ENCODE results near the gene COL7A1. TPM values are rescaled to one million over a fixed set of nuclear protein-coding genes. Genes with fewer than 3 reads are reported as not detected.
A peak's percentile ranks its signal among the peaks of the same experiment; 100 is the strongest.

COL7A1 gene
- total RNA-seq, 1 experiment from 2014 or later: 8.1 TPM

GRCh38 chr3:48609088-48610005 lies 14.2 kb upstream of the COL7A1 start, which contains the start of gene UQCRC1 (continued):
- TF ChIP-seq ARID4B (CRISPR knock-in tag; IDR thresholded peaks at IDR 0.05; ENCODE audit: borderline replicate concordance): peak; percentile 18; the same call in 1 of the 2 replicates
- TF ChIP-seq CREM (CRISPR knock-in tag; IDR thresholded peaks at IDR 0.05): peak; percentile 84; the same call in 1 of the 2 replicates
- TF ChIP-seq NFE2L1 (CRISPR knock-in tag; IDR thresholded peaks at IDR 0.05): peak; percentile 55; the same call in 1 of the 2 replicates
- no peak for TF ChIP-seq JAZF1 (CRISPR knock-in tag; IDR thresholded peaks at IDR 0.05)
- TF ChIP-seq ZNF423 (CRISPR knock-in tag; IDR thresholded peaks at IDR 0.05): no peak
- peak; percentile 93 for TF ChIP-seq TEAD1 (CRISPR knock-in tag; IDR thresholded peaks at IDR 0.05)
- TF ChIP-seq CTCF (IDR thresholded peaks at IDR 0.05): peak; percentile 39; the same call in 1 of the 2 replicates
- no peak for TF ChIP-seq ZNF396 (CRISPR knock-in tag; IDR thresholded peaks at IDR 0.05; ENCODE audit: borderline replicate concordance)
- TF ChIP-seq USF2 (CRISPR knock-in tag; IDR thresholded peaks at IDR 0.05): peak; percentile 2; the same call in 1 of the 2 replicates
- no peak for TF ChIP-seq MXD4 (CRISPR knock-in tag; IDR thresholded peaks at IDR 0.05; ENCODE audit: borderline replicate concordance)
- TF ChIP-seq SOX15 (CRISPR knock-in tag; IDR thresholded peaks at IDR 0.05): no peak
- no peak for TF ChIP-seq RORB (CRISPR knock-in tag; IDR thresholded peaks at IDR 0.05)
- TF ChIP-seq ATF6 (CRISPR knock-in tag; IDR thresholded peaks at IDR 0.05): no peak
- peak; percentile 74; the same call in 1 of the 2 replicates for TF ChIP-seq GABPB1 (CRISPR knock-in tag; IDR thresholded peaks at IDR 0.05)
- no peak for TF ChIP-seq ERG (CRISPR knock-in tag; IDR thresholded peaks at IDR 0.05)
- peak; percentile 97 for TF ChIP-seq ETV6 (CRISPR knock-in tag; IDR thresholded peaks at IDR 0.05)
- no peak for TF ChIP-seq IRF2 (CRISPR knock-in tag; IDR thresholded peaks at IDR 0.05; ENCODE audit: borderline replicate concordance, low read depth)
